Activated T-cell treated with anti-CD3 and anti-CD28 coated beads, Interleukin-2, amount 50 U/mL, for 24 hours (primary cell): Measurements from ENCODE around the gene CCP110.

Experiments
- DNase-seq: peaks from one replicate; pipeline ENCODE4 v3.0.0-alpha.2; 2020
- H3K27ac Mint-ChIP-seq: 2 replicates; pipeline ENCODE4 v1.8.0; 2020; ENCODE audit warnings: mild to moderate bottlenecking, mixed read lengths
- H3K27me3 Mint-ChIP-seq: 2 replicates; pipeline ENCODE4 v1.8.0; 2020; ENCODE audit warnings: mixed read lengths
- H3K36me3 Mint-ChIP-seq: 2 replicates; pipeline ENCODE4 v1.8.0; 2020; ENCODE audit warnings: low read depth, mixed read lengths
- H3K4me1 Mint-ChIP-seq: 2 replicates; pipeline ENCODE4 v1.8.0; 2020; ENCODE audit warnings: low read depth, mixed read lengths
- H3K4me3 Mint-ChIP-seq: 2 replicates; pipeline ENCODE4 v1.8.0; 2020; ENCODE audit warnings: mild to moderate bottlenecking, moderate library complexity, mixed read lengths
- H3K9me3 Mint-ChIP-seq: 2 replicates; pipeline ENCODE4 v1.8.0; 2020; ENCODE audit warnings: mixed read lengths

Gene CCP110

DNA sequence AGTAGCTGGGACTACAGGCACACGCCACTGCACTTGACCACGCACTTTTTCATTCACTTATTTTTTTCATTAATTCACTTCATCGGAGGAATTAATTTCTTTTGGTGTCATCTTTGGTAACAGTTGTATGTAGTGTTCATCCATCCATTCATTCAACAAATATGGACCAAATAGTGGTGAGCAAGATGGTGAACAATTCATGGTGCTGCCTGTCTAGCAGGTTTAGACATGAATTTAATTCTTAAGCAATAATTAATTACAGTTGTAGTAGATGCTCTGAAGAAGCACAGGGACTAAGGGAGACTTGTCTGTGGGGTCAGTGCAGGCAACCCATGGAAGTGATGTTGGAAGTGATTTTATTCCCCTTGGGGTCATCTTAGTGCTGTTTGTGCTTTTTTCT lies 24.3 kb upstream of the CCP110 start:
- Mint-ChIP-seq H3K4me1 (no peaks in the 10 kb centered on the region), H3K36me3 (peaks cover 74% of the 10 kb centered on the region), H3K27me3 (no peaks in the 10 kb centered on the region), H3K27ac (no peak overlapping the region), H3K4me3 (no peak overlapping the region), H3K9me3 (no peaks in the 10 kb centered on the region)
- no peak for DNase-seq

DNA sequence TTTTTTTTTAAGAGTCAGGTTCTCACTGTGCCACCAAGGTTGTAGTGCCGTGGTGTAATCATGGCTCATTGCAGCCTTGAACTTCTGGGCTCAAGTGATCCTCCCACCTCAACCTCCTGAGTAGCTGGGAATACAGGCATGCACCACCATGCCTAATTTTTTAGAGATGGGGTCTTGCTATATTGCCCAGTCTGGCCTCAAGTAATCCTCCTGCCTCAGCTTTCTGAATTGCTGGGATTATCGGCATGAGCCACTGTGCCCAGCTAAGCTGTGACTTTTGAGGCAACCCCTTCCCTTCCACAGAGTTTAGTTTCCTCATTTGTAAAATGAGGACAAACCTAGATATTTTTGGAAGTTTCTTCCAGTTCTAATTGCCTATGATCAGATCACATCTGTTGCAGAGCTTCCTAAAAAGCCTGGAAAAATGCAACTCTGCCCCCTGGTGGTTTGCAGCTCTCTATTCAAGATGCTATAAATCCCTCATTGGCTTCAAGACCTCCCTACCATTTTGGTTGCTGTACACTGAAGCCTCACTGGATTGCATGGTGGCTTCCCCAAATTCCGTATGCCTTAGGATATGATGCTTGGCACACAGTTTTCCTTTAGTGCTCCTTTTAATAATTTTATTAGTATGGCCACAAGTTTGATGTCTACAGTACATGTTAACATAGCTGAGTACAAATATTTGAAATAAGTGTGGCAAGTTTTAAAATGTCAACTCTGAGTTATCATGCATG lies 21.2 kb upstream of the CCP110 start:
- H3K9me3 Mint-ChIP-seq: no peaks in the 10 kb centered on the region
- no peak overlapping the region for H3K4me3 Mint-ChIP-seq
- H3K27ac Mint-ChIP-seq: no peak overlapping the region
- H3K36me3 Mint-ChIP-seq: peaks cover 91% of the 10 kb centered on the region
- H3K4me1 Mint-ChIP-seq: no peaks in the 10 kb centered on the region
- no peaks in the 10 kb centered on the region for H3K27me3 Mint-ChIP-seq
- peak; percentile 57 for DNase-seq

DNA sequence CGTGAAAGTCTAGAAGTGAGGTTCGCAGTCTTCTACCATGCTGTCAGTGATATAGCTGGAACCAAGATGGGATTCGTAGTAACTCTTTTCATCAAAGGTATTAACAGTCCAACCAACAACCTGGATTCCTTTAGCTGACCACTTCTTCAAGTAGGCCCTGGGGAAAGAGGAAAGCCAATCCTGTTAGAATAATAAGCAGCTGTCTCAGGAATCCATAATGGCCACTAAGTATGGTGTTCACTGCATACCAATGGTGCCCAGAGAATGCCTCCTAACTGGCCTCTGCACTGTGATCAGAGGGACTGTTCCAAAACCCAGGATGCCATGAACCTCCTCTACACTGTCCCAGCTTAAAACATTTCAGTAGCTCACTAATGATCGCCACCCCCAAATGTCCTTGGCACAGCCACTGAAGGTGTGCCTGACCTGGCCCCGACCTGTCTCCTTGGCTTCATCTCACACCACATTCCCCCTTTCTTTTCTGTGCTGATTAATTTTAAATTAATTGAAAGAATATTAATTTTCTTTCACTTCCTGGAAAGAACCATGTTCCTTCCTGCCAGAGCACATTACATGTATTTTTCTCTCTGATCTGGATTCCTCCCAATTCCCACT lies 20.2 kb upstream of the CCP110 start:
- no peak for DNase-seq
- no peaks in the 10 kb centered on the region for H3K4me1 Mint-ChIP-seq
- H3K27ac Mint-ChIP-seq: no peak overlapping the region
- H3K27me3 Mint-ChIP-seq: no peaks in the 10 kb centered on the region
- H3K9me3 Mint-ChIP-seq: no peaks in the 10 kb centered on the region
- H3K4me3 Mint-ChIP-seq: no peak overlapping the region
- peaks cover 91% of the 10 kb centered on the region for H3K36me3 Mint-ChIP-seq

DNA sequence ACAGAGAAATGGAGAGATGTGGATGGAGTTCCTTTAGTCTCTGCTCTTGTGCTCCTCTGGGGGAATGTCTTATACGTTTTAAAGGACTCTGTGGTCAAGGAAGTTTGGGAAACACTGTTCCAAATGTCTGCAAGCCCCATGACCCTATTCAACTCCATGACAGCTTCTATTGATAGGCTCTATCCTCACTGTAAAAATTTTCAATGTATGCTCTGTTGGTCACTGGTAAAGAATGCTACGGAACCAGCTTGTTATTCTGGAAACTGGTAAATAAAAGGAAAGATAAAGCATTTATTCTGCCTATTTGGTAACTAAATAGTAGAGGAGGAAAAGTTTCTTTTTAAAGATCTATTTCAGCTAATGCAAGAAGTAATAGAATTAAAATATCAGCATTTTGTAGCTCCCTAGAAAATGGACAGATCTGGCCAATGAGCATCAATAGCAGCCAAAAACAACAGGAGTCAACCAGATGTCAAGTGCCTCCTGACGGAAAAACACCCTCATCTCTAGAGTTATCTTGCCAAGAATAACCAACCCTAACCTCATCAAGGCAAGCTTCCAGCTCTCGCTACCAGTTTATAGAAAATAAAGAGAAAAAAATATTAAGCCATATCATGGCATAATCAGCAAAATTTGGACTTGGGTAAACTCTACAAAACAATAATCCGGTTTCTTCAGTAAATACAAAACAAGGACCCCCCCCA lies 18.0 kb upstream of the CCP110 start:
- DNase-seq: no peak
- Mint-ChIP-seq H3K4me1 (no peaks in the 10 kb centered on the region), H3K36me3 (peaks cover 91% of the 10 kb centered on the region), H3K27me3 (no peaks in the 10 kb centered on the region), H3K4me3 (no peak overlapping the region), H3K9me3 (no peaks in the 10 kb centered on the region), H3K27ac (peak overlapping the region; percentile 18)

DNA sequence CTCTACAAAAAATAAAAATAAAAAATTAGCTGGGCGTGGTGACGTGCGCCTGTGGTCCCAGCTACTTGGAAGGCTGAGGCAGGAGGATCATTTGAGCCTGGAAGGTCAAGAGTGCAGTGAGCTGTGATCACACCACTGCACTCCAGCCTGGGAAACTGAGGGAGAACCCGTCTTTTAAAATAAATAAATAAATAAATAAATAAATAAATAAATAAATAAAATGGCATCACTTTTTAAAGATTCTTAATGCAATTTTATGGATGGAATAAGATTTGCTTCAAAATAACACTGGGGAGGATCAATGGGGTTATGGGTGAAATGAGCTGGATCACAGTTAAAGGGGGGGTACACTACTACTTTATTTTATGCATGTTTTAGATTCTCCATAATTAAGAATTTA lies 16.8 kb upstream of the CCP110 start:
- Mint-ChIP-seq H3K27ac (no peak overlapping the region), H3K4me3 (no peak overlapping the region), H3K4me1 (no peaks in the 10 kb centered on the region), H3K27me3 (no peaks in the 10 kb centered on the region), H3K9me3 (no peaks in the 10 kb centered on the region), H3K36me3 (peaks cover 88% of the 10 kb centered on the region)
- DNase-seq: no peak

DNA sequence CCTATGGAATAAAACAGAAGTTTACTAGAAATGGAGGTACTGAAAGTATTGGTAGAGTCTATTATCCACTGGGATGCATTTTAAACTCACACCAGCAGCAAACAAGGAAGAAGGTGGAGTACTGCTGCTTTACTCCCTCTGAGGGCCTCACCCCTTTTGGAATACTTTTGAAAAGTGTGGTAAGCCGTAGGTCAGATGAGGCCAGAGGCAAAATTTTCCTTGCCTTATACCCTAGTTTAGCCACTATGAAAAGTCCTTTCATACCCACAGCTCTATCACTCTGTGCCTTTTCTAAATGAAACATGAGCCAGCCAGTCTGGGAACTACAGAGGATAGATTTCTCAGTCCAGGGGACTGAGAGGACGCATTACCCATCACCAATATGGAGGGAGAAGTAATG lies 15.9 kb upstream of the CCP110 start:
- Mint-ChIP-seq H3K27me3 (no peaks in the 10 kb centered on the region), H3K36me3 (peaks cover 89% of the 10 kb centered on the region), H3K27ac (no peak overlapping the region), H3K4me1 (no peaks in the 10 kb centered on the region), H3K9me3 (no peaks in the 10 kb centered on the region), H3K4me3 (no peak overlapping the region)
- no peak for DNase-seq

DNA sequence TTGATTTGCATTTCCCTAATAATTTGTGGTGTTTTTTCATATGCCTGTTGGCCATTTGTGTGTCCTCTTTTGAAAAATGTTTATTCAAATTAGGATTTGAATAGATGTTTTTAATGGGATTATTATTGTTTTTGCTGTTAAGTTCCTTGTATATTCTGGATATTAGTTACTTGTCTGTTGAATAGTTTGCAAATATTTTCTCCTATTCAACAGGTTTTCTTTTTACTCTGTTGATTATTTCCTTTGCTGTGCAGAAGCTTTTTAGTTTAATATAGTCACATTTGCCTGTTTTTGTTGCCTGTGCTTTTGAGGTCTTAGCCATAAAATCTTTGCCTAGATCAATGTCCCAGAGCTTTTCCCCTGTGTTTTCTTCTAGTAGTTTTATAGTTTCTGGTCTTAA lies 11.4 kb upstream of the CCP110 start:
- Mint-ChIP-seq H3K27ac (peak overlapping the region; percentile 29), H3K36me3 (peaks cover 83% of the 10 kb centered on the region), H3K4me3 (no peak overlapping the region), H3K27me3 (no peaks in the 10 kb centered on the region), H3K4me1 (peaks cover 22% of the 10 kb centered on the region), H3K9me3 (no peaks in the 10 kb centered on the region)
- DNase-seq: no peak

DNA sequence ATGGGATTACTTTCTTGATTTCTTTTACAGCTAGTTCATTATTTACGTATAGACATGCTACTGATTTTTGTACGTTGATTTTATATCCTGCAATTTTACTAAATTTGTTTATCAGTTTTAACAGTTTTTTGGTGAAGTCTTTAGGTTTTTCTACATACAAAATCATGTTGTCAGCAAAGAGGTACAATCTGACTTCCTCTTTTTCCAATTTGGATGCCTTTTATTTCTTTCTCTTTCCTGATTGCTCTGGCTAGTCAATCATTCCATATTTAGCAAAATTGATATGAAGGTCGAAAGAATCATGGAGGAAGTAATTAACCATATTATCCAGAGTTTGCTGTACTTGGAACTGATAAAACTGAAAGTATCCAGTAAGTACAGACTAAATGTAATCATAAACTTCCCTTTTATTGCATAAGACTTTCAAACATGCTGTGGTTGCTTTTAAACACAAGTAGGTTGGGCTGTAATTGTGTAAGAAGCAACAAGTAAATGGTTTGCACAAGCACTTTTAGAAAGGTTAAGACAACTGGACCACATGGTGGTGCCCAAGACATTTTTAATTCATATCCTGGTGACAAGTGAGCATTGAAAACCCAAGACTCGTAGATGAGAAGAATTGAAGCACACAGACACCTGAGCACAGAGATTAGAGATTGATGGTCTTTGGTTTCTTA lies 10.2 kb upstream of the CCP110 start:
- H3K27ac Mint-ChIP-seq: no peak overlapping the region

DNA sequence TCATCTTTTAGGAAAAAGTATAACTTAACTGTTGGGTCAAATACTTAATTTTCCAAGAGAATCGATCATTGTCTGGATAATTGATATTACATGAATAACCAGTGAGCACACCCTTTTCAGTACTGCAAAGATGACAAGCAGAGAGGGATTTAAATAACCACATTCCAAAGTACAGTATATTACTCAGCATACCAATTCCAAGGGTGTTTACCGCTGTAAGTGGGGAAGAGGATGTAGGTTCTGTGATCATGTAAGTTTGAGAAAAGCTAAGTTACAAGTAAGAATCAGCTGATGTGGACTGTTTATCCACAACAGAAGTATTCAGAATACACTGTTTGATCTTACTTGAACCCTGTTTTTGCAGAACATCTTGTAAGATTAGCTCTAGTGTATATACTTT lies 8.0 kb upstream of the CCP110 start:
- H3K4me1 Mint-ChIP-seq: peaks cover 48% of the 10 kb centered on the region
- H3K4me3 Mint-ChIP-seq: no peak overlapping the region
- H3K9me3 Mint-ChIP-seq: no peaks in the 10 kb centered on the region
- peaks cover 71% of the 10 kb centered on the region for H3K36me3 Mint-ChIP-seq
- H3K27me3 Mint-ChIP-seq: no peaks in the 10 kb centered on the region
- no peak for DNase-seq
- H3K27ac Mint-ChIP-seq: no peak overlapping the region

More for the DNA sequence above, 10.2 kb upstream of the CCP110 start:
- Mint-ChIP-seq H3K4me3 (no peak overlapping the region), H3K4me1 (peaks cover 32% of the 10 kb centered on the region), H3K9me3 (no peaks in the 10 kb centered on the region), H3K36me3 (peaks cover 82% of the 10 kb centered on the region), H3K27me3 (no peaks in the 10 kb centered on the region)
- DNase-seq: no peak

DNA sequence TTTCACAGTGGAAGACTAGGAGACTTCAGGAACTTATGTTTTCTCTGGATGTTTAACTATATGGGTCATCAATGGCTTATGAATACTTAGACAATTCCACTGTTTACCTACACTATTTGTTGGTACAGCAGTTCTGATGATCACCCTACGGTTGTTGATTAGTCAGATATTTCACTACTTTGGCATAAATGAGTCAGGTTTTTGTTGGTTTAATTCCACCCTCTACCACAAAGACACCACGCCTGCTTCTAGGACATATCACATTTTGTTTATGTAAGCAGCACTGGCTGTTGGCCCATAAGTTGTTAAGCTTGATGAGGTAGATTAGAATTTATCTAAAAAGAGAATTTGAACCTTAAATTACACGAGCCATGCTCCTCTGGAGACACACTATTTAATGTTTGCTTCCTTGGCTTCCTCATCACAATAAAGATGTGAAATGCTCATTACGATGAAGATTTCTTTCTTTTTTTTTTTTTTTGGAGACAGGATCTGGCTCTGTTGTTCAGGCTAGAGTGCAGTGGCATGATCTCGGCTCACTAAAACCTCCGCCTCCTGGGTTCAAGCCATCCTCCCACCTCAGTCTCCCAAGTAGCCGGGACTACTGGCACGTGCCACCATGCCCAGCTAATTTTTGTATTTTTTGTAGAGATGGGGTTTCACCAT lies 6.2 kb upstream of the CCP110 start:
- Mint-ChIP-seq H3K27ac (no peak overlapping the region), H3K27me3 (no peaks in the 10 kb centered on the region), H3K9me3 (no peaks in the 10 kb centered on the region), H3K36me3 (peaks cover 61% of the 10 kb centered on the region), H3K4me1 (peaks cover 59% of the 10 kb centered on the region), H3K4me3 (no peak overlapping the region)
- DNase-seq: no peak

DNA sequence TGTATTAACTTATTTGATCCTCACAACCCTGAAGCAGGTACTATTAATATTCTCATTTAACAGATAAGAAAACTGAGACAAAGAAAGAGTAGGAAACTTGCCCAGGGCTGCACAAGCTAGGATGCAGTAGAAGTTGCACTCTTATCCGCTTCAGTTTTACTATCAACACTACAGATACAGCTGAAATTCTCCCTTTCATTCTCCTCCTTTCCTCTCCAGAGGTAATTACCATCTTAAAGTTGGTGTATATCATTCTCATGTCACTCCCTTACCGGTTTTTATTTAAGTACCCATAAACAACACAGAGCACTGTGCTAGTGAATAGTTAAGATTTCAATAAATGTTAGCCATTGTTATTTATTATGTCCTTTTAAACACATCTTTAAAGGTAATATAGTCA lies 5.4 kb upstream of the CCP110 start:
- Mint-ChIP-seq H3K9me3 (no peaks in the 10 kb centered on the region), H3K27me3 (no peaks in the 10 kb centered on the region), H3K4me1 (peaks cover 64% of the 10 kb centered on the region), H3K36me3 (peaks cover 53% of the 10 kb centered on the region), H3K4me3 (no peak overlapping the region), H3K27ac (no peak overlapping the region)
- no peak for DNase-seq

DNA sequence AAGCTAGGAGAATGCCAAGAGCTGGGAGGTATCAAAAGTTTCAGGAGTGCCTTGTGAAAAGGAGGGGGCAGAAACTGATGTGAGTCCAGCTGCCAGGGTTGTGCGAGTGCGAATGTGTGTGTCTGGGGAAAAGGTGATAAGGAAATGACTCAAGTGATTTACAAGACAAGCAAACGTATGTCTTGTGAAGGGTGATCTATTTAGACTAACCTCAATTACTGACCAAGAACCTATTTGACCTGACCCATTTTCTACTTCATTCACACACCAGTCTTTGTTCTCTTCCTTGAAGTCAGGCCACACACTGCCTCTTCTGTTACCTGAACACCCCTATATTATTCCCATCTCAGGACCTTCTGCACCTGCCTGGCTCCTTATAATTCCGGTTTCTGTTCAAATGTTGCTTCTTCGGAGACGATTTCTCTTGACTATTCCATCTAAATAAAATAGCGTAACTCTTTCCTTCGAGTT lies 2.8 kb upstream of the CCP110 start:
- no peak for DNase-seq
- Mint-ChIP-seq H3K9me3 (no peaks in the 10 kb centered on the region), H3K27me3 (no peaks in the 10 kb centered on the region), H3K4me1 (peaks cover 63% of the 10 kb centered on the region), H3K27ac (peak overlapping the region; percentile 92), H3K36me3 (peaks cover 47% of the 10 kb centered on the region), H3K4me3 (peak overlapping the region; percentile 92)

DNA sequence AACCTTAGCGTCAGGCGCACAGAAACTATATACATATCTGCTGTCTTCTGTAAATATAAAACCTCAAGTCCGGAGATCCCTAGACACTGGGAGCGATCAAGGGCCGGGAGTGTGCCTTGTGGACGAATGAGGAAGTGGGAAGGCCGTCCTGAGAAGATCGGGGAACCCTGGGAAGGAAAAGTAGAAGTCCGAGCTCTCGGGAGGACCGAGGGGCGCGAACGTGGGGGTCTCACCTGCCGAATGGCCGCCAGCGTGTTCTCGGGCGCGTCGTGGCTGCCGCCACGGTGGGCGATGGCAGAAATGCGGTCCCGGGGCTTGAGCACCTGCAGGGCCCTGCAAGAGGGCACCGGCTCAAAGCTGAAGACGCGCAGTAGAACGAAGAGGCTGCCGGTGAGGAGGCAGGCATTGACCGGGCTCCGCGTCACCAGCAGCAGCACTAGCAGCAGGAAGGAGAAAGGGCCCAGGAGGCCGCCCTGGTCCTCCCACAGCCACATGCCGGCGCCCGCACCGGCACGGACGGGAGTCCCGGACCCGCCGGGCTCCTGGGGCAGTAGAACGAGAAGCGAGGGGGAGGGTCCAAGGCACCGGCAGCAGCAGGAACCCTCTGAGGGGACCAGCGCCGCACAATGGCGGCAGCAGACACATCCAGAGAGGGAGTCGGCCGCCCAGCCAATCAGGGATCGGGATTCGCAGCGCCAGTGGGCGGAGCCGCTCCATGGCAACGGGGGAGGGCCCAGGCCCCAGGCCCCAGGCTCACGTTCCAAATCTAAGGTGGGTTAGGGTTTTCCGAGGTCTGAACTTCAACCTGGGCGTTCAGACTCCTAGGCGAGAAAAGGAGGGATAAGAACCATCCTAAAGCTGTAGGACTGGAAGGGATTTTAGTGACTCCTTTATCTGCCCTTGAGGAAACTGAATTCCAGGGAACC lies 2.0 kb upstream of the CCP110 start, which contains the start of gene GDE1:
TSS of gene GDE1 (minus strand) at position 628 of the 926 bp plus-strand sequence. CDS start at position 494, 134 bp downstream.
- peak; percentile 96 for DNase-seq
- H3K9me3 Mint-ChIP-seq: no peaks in the 10 kb centered on the region

More for the DNA sequence above, 2.0 kb upstream of the CCP110 start, which contains the start of gene GDE1:
- Mint-ChIP-seq H3K4me3 (peak within 1 kb of the TSS; percentile 92), H3K27ac (peak within 1 kb of the TSS; percentile 92), H3K4me1 (peaks cover 61% of the 10 kb centered on the region), H3K36me3 (peaks cover 41% of the 10 kb centered on the region), H3K27me3 (no peaks in the 10 kb centered on the region)
